Natural killer cell (primary cell): ENCODE data around the gene ITGA1. TPM values are rescaled to one million over a fixed set of nuclear protein-coding genes. Genes with fewer than 3 reads are reported as not detected.

Experiments
- ATAC-seq, 3 donors: fragments of 150-1000 bp in 2 of 3; fragments of 200-7000 bp in 1 of 3; cut with Tn5 transposase; 1 replicate in 1 of 3; 2 replicates in 2 of 3; pipeline ENCODE4 v1.10.0; 2021; ENCODE audit warnings: mild to moderate bottlenecking in 2 of 3, moderate library complexity in 2 of 3
- DNase-seq, 2 donors: peaks; one replicate each; pipeline versions ENCODE4 v3.0.0 to v3.0.0-alpha.2; 2013 to 2021; ENCODE audit warnings: mixed read lengths in 1 of 2
- H3K27ac ChIP-seq: one replicate; pipeline ENCODE4 v1.5.1; 2013; ENCODE audit warnings: mild to moderate bottlenecking, low read length
- H3K27me3 ChIP-seq: one replicate; pipeline ENCODE4 v1.6.1; 2013; ENCODE audit warnings: low read length; ENCODE audit not compliant: control insufficient read depth, insufficient read depth
- H3K36me3 ChIP-seq: one replicate; pipeline ENCODE4 v1.6.1; 2013; ENCODE audit warnings: low read length; ENCODE audit not compliant: control insufficient read depth, insufficient read depth
- H3K4me1 ChIP-seq: one replicate; pipeline ENCODE4 v1.6.1; 2013; ENCODE audit warnings: low read length; ENCODE audit not compliant: control insufficient read depth, insufficient read depth
- H3K4me3 ChIP-seq: one replicate; pipeline ENCODE4 v1.5.1; 2013; ENCODE audit warnings: low read length
- H3K9me3 ChIP-seq: one replicate; pipeline ENCODE4 v1.6.1; 2013; ENCODE audit warnings: low read length; ENCODE audit not compliant: control insufficient read depth, insufficient read depth
- H3K27ac Mint-ChIP-seq, 2 donors: one replicate each; pipeline ENCODE4 v1.8.0; 2022; ENCODE audit warnings: mild to moderate bottlenecking in 2 of 2, mixed read lengths in 2 of 2, moderate library complexity in 1 of 2
- H3K27me3 Mint-ChIP-seq, 2 donors: one replicate each; pipeline ENCODE4 v1.8.0; 2022; ENCODE audit warnings: low read depth in 2 of 2, mixed read lengths in 2 of 2
- H3K36me3 Mint-ChIP-seq: one replicate; pipeline ENCODE4 v1.8.0; 2022; ENCODE audit warnings: mixed read lengths
- H3K4me1 Mint-ChIP-seq, 2 donors: one replicate each; pipeline ENCODE4 v1.8.0; 2022; ENCODE audit warnings: mixed read lengths in 2 of 2
- H3K4me3 Mint-ChIP-seq: one replicate; pipeline ENCODE4 v1.8.0; 2022; ENCODE audit warnings: mild to moderate bottlenecking, moderate library complexity, mixed read lengths
- H3K9me3 Mint-ChIP-seq, 2 donors: one replicate each; pipeline ENCODE4 v1.8.0; 2022; ENCODE audit warnings: mixed read lengths in 2 of 2
- WGBS: methylation state at CpG from one replicate; pipeline ENCODE4 v1.1.7; 2013; ENCODE audit warnings: missing lambda C conversion rate; ENCODE audit not compliant: insufficient coverage; 5-methylcytosine and 5-hydroxymethylcytosine counted together
- intact Hi-C: fragments of 100-400 bp; cut with micrococcal nuclease; formaldehyde crosslinking; loops from one replicate; pipeline ENCODE4 v1.14.2; 2022
- total RNA-seq, 4 donors: library from RNA; stranded (reverse); fragments of 120-200 nt in 1 of 4; gene quantifications; one replicate each; pipeline versions ENCODE4 v1.2.3 to v1.2.4, GENCODE V29; 2013 to 2022
- TF ChIP-seq, protein P1 (sequence below): fragments of 200-600 bp; IDR thresholded peaks from one replicate; pipeline ENCODE4 v1.8.0; 2022; ENCODE audit warnings: antibody characterized with exemption

ITGA1 gene
- total RNA-seq, 3 donors from 2014 or later (not counting 1 experiment from before 2014, with no cell fraction given) = 0.45 to 0.82 (median 0.47) TPM

DNA sequence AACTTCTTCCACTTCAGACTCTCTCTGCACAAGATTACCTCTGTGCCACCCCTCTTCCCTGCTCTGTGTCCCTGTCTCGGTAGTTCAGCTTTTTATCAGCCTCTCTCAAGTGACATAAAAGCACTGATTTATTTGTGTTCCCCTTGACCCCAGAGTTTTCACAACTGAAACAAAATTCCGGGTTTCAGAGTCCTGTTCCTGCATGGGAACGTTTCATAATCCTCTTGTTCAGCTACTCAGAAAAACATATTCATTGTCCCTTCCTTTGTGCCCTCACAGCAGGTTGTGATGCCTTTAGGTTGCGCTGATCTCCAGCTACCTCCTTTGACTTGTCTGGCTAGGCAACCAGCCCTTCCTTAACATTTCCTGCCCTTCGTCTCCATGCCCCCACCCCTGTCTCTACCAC is 13.7 kb upstream of the ITGA1 start:
- WGBS = 51% methylated on average over 5 of the region's 5 CpGs
- Histone ChIP-seq H3K4me3 (no peak overlapping the region), H3K4me1 (peaks cover 12% of the 10 kb centered on the region), H3K36me3 (no peaks in the 10 kb centered on the region), H3K27ac (no peak overlapping the region), H3K9me3 (no peaks in the 10 kb centered on the region), H3K27me3 (no peaks in the 10 kb centered on the region)
- ATAC-seq (no peak), DNase-seq (peak in 1 of 2 donors; percentile 20)
- TF ChIP-seq, protein P1, sequence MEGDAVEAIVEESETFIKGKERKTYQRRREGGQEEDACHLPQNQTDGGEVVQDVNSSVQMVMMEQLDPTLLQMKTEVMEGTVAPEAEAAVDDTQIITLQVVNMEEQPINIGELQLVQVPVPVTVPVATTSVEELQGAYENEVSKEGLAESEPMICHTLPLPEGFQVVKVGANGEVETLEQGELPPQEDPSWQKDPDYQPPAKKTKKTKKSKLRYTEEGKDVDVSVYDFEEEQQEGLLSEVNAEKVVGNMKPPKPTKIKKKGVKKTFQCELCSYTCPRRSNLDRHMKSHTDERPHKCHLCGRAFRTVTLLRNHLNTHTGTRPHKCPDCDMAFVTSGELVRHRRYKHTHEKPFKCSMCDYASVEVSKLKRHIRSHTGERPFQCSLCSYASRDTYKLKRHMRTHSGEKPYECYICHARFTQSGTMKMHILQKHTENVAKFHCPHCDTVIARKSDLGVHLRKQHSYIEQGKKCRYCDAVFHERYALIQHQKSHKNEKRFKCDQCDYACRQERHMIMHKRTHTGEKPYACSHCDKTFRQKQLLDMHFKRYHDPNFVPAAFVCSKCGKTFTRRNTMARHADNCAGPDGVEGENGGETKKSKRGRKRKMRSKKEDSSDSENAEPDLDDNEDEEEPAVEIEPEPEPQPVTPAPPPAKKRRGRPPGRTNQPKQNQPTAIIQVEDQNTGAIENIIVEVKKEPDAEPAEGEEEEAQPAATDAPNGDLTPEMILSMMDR = no peak
- H3K27ac Mint-ChIP-seq = no peak overlapping the region
- no peak overlapping the region for H3K4me3 Mint-ChIP-seq
- intact Hi-C loops = no loop called here
- H3K4me1 Mint-ChIP-seq = peaks cover 34 to 43% of the 10 kb centered on the region in 2 donors
- H3K36me3 Mint-ChIP-seq = no peaks in the 10 kb centered on the region
- no peaks in the 10 kb centered on the region for H3K9me3 Mint-ChIP-seq
- peaks cover 8 to 34% of the 10 kb centered on the region in 2 donors for H3K27me3 Mint-ChIP-seq

GRCh38 chr5:52776116-52776515 is 11.6 kb upstream of the ITGA1 start:
- Mint-ChIP-seq H3K27ac (peak overlapping the region in 1 of 2 donors; percentile 74), H3K36me3 (no peaks in the 10 kb centered on the region), H3K27me3 (peaks cover 9 to 39% of the 10 kb centered on the region in 2 donors), H3K4me3 (peak overlapping the region; percentile 43), H3K9me3 (no peaks in the 10 kb centered on the region), H3K4me1 (peaks cover 34 to 43% of the 10 kb centered on the region in 2 donors)
- ATAC-seq (peak; percentile 84 to 93 (median 90)), DNase-seq (peak; percentile 50 to 64)
- Histone ChIP-seq H3K27me3 (no peaks in the 10 kb centered on the region), H3K27ac (no peak overlapping the region), H3K9me3 (no peaks in the 10 kb centered on the region), H3K36me3 (no peaks in the 10 kb centered on the region), H3K4me3 (no peak overlapping the region), H3K4me1 (peaks cover 12% of the 10 kb centered on the region)
- 29% methylated on average over 1 of the region's 2 CpGs for WGBS
- intact Hi-C loops = loop anchor here (5.0 kb wide), 1 partner anchor 34 kb away; no protein-coding TSS in a partner anchor
- TF ChIP-seq, protein P1 = no peak

GRCh38 chr5:52777186-52777585 is 10.5 kb upstream of the ITGA1 start:
- TF ChIP-seq, protein P1 = no peak
- Mint-ChIP-seq H3K4me1 (peaks cover 25 to 33% of the 10 kb centered on the region in 2 donors), H3K27ac (no peak overlapping the region), H3K9me3 (no peaks in the 10 kb centered on the region), H3K27me3 (peaks cover 16 to 40% of the 10 kb centered on the region in 2 donors), H3K4me3 (no peak overlapping the region), H3K36me3 (no peaks in the 10 kb centered on the region)
- WGBS = 56% methylated on average over 2 of the region's 4 CpGs
- H3K4me1 ChIP-seq = peaks cover 7% of the 10 kb centered on the region
- no peak overlapping the region for H3K27ac ChIP-seq
- ATAC-seq (no peak), DNase-seq (no peak)
- intact Hi-C loops = loop anchor here (5.0 kb wide), 1 partner anchor 35 kb away; no protein-coding TSS in a partner anchor
- no peaks in the 10 kb centered on the region for H3K27me3 ChIP-seq
- no peak overlapping the region for H3K4me3 ChIP-seq
- no peaks in the 10 kb centered on the region for H3K36me3 ChIP-seq
- no peaks in the 10 kb centered on the region for H3K9me3 ChIP-seq

DNA sequence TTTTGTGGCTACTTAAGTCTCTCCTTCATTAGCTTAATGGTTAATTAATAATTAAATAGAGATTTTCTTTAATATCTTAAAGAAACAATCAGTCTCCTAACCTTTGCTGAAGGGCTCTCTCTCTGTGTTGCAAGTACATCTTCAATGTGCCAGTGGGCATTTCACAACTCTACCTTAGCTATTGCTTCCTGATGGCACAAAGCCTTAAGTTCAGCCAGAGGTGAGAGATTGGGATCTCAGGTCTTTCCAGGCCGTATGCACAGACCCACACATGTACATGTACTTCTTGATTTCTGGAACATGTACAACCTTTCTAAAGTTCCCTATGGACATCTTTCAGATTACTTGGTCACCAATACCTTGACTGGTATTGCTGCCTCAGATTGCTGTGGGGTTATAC is 8.9 kb upstream of the ITGA1 start:
- Mint-ChIP-seq H3K4me1 (peaks cover 19% of the 10 kb centered on the region in 2 donors), H3K27me3 (peaks cover 18 to 26% of the 10 kb centered on the region in 2 donors), H3K36me3 (no peaks in the 10 kb centered on the region), H3K27ac (no peak overlapping the region), H3K9me3 (no peaks in the 10 kb centered on the region), H3K4me3 (no peak overlapping the region)
- Histone ChIP-seq H3K4me3 (no peak overlapping the region), H3K27me3 (no peaks in the 10 kb centered on the region), H3K9me3 (no peaks in the 10 kb centered on the region), H3K36me3 (no peaks in the 10 kb centered on the region), H3K4me1 (peaks cover 7% of the 10 kb centered on the region), H3K27ac (no peak overlapping the region)
- DNase-seq = no peak
- intact Hi-C loops = loop anchor here (5.0 kb wide), 1 partner anchor 36 kb away; no protein-coding TSS in a partner anchor
- TF ChIP-seq, protein P1 = no peak
- ATAC-seq = no peak
- WGBS = 93% methylated on average over 1 of the region's 1 CpG
